Right lung (tissue), 5 donors: ENCODE data around the gene PTGIS. TPM values are rescaled to one million over a fixed set of nuclear protein-coding genes. Genes with fewer than 3 reads are reported as not detected.
A peak's percentile ranks its signal among the peaks of the same experiment; 100 is the strongest.

ENCODE experiments used
- DNase-seq, 2 donors: peaks; one replicate each; pipeline ENCODE4 v3.0.0-alpha.2; 2013
- polyA plus RNA-seq, 5 donors: library from polyadenylated mRNA; unstranded; fragments of 120-200 nt; gene quantifications; one replicate each; pipeline versions ENCODE4 v1.2.1 to v1.2.3, GENCODE V29; 2013; ENCODE audit warnings: inconsistent platforms in 1 of 5, low replicate concordance in 1 of 5; ENCODE audit not compliant: insufficient read length in 5 of 5, insufficient read depth in 1 of 5

PTGIS gene
- polyA plus RNA-seq, 5 donors: 4.3 to 8.3 (median 6.5) TPM

DNA sequence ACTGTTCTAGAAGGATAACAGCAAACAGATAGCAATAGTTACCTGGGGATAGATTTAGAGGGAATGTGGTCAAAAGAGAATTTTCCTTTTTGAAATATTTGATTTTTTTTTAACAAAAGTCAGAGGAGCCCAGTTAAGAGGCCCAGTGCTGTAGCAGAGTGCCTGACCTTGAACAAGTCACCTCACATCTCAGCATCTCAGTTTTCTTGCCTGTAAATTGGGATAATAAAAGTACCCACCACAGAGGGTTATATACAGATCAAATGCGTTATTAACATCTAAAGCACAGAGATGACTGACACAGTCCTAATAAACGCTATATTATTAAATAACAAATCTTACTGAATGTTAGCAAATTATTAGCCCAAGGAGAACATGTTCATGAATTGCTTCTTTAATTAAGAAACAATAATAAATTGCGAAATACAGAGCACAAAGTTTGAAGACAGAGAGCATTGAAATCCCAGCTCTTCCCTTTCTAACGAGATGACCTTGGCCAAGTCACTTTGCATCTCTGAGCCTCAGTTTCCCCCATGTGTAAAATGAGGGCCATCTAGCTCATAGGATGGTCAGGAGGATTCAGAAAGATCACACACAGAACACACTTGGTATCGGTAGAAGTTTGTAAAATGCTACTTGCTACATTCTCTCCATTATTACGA, 35.5 kb downstream of the PTGIS start:
- no peak for DNase-seq

DNA sequence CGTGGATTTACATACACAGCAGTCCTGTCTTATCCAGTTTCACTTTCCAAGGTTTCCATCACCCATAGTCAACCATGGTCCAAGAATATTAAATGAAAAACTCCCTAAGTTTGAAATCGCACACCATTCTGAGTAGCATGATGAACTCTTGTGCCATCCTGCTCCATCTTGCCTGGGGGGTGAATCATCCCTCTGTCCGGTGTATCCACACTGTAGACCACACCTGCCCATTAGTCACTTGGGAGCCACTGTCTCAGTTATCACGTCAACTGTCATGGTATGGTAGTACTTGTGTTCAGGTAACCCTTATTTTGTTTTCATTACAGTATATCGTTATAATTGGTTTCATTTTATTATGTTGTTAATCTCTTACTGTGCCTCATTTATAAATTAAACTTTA, 38.5 kb downstream of the PTGIS start:
- DNase-seq: no peak

DNA sequence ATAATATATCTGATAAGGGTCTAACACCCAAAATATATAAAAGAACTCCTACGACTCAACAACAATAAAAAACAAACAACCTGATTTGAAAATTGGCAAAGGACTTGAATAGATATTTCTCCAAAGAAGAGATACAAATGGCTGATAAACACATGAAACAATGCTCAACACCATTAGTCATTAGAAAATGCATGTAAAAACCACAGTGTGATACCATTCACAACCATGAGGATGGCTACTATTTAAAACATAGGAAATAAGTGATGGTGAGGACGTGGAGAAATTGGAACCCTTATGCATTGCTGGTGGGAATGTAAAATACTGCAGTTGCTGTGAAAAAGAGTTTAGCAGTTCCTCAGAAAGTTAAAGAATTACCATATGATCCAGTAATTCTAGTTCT, 41.4 kb downstream of the PTGIS start:
- no peak for DNase-seq

DNA sequence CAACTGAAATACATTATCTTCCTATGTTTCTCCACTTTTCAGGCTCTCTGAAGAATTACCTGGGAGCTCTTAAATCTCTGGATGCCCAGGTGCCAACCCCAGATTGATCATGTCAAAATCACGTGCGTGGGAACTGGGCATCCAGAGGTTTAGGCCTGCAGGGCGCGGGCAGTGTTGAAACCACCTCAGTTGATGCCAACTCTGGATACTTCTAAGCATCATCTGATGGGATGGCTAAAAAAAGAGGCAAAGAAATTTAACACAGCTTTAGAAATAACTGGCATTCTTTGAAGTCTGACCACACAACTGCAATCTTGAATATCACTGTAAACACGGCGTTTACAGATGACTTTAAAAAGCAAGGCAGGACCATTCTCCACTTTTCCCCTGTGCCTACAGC, 41.9 kb downstream of the PTGIS start:
- DNase-seq: no peak

DNA sequence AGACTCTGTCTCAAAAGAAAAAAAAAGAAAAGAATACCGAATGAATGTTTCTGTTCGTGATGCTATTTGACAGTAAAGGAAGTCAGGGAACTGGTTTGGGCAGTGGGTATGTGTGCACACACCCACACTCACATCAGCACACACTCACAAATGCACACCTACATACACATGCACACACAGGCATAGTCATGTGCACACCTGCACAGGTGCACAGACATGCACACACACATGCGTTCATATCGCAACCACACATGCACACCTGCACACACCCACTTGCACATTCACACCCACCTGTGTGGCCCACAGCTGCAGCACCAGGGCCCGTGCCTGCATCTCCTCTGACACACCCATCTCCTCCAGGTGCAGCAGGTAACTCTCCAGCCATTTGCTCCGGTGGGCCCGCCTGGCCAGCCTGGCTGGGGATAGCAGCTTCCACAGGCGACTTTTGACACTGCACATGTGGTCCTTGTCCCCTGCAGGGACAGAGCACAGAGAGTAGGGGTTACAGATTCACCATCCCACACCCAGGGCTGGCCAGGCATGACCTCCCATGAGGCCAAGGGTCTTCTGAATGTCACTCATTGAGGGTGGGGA, 44.1 kb downstream of the PTGIS start:
- no peak for DNase-seq

DNA sequence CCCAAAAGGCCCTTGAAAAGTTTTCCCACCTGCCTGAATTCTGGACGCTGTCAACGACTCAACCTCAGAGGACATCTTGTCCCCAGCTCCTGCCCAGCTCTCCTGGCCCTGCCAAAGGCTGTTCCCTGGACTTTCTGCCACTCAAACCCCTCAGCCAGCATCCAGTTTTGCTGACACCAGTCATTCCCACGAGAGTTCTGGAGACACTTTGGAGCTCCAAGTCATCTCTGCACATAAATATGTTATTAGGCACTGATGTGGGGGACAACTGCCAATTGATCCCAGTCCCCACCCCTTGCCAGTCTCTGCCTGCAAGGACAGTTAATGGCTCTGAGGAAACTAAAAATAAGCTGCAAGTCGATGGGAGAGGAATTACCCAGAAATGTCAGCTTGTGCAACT, 46.6 kb downstream of the PTGIS start:
- DNase-seq: no peak

DNA sequence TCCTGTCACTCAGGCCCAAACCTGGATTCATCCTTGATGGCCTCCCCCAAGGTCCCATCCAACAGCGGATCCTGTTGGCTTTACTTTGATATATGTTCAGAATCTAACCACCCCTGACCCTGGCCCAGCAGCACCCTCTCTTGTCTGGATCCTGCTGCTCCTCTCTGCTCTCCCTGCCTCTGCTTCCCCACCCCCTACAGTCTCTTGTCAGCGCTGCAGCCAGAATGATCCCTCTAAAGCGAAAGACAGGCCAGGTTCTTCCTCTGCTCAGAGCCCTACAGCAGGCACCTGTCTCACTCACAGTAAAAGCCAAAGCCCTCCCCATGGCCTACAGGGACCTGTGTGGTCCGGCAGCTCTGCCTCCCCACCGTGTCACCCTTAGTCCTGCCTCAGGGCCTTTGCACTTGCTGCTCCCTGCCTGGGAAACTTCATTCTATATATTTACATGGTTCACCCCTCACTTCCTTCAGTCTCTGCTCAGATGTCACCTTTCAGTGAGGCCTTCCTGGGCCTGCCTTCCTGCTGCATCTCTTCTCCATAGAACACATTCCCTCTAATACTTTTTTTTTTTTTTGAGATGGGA, 48.1 kb downstream of the PTGIS start:
- no peak for DNase-seq

DNA sequence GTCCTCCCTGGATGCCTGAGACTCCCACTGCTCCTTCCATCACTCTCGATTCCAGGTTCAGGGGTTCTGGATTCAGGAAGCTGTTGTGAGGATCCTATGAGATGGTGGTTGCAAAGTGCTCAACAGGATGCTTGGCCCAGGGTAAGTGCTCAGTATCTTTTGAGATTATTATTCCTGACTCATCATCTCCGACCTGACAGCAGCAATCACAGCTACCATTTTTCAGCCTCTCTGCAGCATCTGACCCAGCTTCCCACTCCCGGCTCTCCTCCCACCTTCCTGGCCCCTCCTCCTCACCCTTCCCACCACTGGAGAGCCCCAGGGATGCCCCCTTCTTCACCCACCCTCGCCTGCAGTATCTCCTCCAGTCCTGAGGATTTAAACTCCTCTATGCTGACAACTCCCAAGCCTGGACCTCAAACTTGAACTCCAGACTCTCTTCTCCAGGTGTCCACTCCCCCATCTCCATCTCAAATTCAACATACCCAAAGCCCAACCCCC, 48.7 kb downstream of the PTGIS start:
- DNase-seq: no peak

DNA sequence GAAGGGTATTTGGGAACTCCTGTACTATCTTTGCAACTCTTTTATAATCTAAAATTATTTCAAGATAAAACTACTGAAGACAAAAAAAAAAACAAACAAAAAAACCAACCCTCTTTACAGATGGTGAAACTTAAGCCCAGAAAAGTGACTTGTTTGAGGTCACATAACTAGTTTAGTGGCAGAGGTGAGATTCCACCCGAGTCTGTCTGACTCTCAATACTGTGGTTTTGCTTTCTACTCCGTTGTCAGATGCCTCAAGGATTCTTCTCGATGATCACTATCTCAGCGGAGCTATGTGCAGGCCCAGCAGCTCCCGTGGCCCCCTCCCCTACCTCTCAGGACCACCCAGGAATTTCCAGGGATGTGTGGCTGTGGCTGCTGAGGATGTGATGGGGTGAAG, 49.4 kb downstream of the PTGIS start:
- DNase-seq: no peak

DNA sequence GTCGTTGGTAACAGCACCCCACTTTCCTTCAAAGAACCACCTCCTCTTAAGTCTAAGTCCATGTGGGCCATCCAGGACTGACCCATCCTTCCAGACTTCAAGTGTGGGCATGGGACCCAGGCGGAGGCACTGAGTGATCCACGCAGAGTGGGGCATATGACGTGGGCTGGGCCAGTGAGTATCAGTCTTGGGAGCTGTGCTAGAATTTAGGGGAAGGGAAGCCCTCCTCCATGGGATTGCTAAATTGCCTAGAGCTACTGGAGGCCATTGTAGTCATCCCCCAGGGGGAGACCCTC, 50.2 kb downstream of the PTGIS start:
- no peak for DNase-seq

DNA sequence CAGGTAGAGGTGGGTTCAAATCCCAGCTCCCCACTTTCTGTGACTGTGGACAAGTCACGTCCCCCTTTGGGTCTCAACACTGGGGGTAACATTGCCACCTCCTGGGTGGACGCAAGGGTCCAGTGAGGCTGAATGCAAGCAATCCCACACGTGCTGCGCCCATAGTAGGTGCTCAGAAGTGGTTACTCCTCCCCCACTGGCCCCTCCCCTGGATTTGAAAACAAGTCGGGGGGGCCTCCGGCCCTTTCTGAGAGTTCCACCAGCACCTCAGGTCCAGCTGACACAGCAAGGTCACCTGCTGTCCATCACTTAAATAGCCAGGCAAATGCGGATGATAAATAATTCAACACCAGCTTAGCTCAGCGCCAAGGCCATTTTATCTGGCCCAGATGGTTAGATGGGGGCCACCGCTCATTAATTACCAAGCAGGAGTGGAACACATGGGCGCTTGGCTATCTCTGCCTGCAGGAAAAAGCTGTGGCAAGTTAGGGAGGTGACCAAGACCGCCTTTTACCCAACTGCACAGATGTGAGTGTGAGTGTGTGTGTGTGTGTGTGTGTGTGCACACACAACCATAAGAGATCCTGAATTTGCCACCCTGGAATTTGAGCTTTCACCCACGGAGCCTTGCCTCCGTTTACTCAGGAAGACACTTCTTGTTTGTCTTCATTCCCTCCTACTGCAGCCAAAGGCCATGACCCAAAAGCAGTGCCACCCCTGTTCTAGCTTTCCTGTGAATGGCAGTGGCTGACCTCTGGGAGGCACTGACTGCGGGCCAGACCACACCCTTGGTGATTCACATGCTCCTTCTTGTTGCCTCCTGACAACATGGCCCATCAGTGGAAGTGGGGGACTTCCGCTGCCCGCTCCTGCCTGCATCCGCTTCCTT, 50.8 kb downstream of the PTGIS start:
- DNase-seq: no peak

DNA sequence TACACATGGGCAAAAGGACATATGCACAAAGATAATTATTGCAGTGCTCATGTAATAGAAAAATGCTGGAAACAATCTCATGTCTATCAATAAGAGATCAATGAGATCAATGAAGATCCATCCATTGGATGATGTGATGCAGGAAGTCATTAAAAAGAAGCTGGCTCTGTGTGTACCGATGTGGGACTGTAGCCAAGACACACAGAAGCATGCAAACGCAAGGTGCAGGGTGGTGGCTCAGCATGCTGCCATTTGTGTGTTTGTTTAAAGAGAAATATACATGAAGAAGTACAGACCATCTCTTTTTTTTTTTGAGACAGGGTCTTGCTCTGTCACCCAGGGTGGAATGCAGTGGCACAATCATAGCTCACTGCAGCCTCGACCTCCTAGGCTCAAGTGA, 52.4 kb downstream of the PTGIS start:
- DNase-seq: no peak

DNA sequence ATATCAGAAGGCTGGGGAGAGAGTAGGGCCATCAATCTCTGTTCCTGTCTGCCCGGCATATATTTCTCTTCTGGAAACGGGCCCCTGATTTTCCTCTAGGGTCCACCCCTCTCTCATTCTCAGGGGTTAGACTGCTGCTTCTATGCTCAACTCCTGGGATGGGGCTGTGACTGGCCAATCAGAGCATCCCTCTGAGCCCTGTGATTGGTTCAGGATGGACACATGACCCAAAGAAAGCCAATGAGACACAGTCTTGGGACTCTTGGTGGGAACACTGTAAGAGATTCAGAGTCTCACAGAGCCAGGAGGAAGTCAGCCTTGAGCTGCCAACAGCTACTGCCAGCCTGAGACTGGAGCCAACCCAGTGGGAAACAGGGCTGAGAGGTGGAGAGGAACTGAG, 54.4 kb downstream of the PTGIS start:
- DNase-seq: no peak

DNA sequence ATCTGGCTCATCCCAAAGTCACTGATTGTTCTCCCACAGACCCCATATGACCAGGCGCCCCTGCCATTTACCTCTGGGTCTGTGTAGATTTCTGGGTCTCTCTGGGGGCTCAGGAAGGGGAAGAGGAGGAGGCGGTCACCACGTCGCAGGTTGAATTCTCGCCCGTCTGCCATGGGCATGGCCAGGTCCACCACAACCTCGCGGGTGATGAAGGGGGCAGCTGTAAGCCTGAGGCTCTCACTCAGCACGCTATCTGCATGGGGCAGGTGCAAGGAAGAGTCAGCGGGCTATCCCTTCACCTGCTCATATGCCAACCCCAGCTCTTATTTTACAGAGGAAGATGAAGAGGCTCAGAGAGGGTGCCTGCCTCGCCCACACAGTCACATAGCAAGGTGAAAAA, 54.9 kb downstream of the PTGIS start:
- DNase-seq: no peak

DNA sequence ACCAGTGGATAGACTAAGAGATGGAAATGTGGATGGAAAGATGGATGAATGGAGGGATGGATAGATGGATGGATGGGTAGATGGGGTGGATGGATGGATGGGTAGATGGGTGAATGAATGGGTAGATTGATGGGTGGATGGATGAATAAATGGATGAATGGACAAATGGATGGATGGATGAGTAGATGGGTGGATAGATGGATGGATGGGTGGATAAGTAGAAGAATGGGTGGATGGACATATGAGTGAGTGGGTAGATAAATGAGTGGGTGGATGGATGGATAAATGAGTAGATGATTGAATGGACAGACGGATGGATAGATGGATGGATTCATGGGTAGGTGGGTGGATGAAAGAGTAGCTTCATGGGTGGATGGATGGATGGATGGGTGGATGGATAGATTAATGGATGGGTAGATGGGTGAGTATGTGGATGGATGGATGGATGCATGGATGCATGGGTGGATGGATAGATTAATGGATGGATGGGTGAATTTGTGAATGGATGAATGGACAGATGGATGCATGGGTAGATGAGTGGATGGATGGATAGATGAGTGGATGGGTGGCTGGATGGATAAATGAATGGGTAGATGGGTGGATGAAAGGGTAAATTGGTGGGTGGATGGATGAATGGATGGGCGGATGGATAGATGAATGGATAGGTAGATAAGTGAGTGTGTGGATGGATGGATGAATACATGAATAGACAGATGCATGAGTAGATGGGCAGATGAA, 56.0 kb downstream of the PTGIS start:
- DNase-seq: no peak

DNA sequence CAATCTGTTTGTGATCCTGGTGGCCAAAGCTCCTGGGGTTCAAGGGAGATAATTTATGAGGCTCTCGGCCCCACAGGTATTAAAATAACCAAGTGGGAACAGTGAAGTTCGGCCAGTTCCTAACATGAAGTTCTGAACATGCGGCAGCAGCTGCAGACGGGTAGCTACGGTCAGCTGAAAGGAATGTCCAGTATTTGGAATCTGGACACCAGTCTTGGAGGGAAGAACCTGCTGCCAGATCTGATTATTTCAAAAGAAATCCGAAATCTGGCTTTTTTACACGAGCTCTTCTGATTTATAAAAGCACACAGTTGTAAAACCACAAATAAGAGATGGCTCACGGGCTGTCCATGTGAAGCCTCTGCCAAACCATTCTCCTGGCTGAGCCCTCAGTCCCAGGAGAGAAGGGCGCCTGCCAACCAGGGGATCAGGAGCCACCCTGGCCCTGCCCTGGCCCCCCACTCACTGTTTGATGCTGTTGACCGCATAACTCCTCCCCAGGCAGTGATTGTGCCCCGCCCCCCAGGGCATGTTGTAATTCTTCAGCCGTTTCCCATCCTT, 57.3 kb downstream of the PTGIS start:
- DNase-seq: peak; percentile 25 to 41

DNA sequence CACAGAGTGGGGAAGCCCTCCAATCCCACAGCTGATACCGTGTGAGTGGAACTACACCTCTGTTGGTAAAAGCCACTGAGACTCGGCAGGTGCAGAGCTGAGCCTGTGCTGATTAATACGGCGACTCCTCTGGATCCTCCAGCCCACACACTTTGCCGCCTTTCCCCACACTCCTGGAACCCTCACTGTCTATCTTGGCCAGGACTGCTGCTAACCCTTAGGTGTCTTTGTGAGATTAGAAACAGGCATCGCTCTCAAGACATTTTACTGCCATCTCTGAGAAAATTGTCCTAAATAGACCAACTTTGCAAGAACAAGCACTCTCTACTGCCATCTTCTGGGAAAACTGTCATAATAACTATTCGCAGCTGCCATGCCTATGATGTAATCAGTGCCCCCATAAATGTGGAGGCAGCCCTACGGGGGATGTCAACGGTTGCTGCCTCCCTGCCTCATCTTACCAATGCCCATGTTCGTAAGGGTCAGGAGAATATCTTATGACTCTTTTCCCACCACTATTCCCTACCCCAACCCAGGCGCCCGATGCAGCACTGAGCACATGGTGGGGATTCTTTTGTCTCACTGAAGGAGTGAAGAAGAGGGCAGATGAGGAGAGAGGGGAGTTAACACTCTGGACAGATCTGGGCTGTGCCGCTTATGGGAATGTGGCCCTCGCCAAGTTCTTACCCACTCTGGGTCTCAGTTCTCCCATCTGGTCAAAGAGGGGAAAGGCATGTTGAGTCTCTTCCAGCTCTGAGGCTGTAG, 59.3 kb downstream of the PTGIS start:
- peak in 1 of 2 donors; percentile 48 for DNase-seq

DNA sequence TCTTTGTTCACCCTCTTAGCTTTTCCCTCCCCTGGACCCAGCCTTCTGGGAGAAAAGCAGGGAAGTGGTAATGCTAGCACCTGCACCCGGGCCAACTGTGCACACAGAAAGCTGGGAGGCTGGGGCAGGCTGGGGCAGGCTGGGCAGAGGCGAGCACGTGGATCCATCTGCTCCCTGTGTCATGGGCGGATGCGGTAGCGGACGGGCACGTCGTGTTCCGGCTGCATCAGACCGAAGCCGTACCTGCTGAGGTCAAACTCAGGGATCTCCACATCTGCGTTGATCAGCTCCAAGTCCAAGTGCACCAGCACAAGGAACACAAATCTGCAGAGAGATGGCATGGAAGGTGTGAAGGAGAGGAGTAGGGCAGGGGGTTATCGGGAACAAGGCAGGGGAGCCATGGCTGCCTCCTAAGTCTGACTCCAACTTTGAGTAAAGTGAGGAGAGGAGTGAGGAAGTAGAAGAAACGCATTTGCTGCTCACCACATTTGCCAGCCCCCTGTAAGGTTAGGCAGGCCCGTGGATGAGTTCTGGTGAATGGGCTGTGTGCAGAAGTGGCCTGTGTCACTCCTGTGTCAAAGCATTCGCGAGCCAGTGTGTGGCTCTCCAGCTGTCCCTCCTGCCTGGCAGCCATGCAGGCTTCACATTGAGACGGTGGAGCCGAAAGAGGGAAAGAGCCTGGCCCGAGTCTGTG, 60.0 kb downstream of the PTGIS start:
- no peak for DNase-seq

DNA sequence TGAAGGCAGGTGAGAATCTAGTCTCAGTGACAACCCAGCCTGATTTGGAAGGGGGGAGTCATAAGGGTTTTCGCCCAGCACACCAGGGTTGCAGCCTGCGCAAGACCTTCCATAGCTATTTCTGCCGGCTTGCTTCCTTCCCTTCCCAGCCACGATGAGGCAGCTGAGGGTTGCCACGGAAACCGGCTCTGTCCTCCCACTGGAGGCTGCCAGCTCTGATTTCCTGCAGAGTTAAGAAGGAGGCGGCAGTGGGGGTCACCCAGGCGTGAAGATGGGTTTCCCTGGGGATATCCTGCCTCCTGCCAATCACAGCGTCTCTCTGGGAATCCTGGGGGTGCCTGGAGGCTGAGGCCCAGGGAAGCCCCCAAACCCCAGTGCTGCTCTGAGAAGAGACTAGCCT, 62.4 kb downstream of the PTGIS start:
- DNase-seq: peak; percentile 39 to 44

DNA sequence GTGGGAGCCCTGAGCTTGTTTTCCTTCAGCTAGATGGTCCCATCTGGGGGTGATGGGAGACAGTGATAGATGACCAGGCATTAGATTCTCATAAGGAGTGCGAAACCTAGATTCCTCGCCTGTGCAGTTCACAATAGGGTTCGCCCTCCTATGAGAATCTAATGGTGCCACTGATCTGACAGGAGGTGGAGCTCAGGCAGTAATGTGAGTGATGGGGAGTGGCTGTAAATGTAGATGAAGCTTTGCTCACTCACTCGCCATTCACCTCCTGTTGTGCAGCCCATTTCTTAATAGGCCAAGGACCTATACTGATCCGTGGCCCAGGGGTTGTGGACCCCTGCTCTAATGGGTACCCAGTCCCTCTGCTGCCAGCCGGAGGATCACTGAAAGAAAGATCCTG, 64.8 kb downstream of the PTGIS start:
- DNase-seq: no peak
